SH-SY5Y (cell line): ENCODE measurements around the gene HAGH.

ENCODE experiments used
- GATA2 ChIP-seq: IDR thresholded peaks from 2 replicates; pipeline ENCODE4 v1.6.1; 2011; ENCODE audit warnings: mild to moderate bottlenecking, low read depth, low read length
- GATA3 ChIP-seq: IDR thresholded peaks from 2 replicates; pipeline ENCODE4 v1.6.1; 2011; ENCODE audit warnings: low read depth, mild to moderate bottlenecking, low read length, moderate library complexity

DNA sequence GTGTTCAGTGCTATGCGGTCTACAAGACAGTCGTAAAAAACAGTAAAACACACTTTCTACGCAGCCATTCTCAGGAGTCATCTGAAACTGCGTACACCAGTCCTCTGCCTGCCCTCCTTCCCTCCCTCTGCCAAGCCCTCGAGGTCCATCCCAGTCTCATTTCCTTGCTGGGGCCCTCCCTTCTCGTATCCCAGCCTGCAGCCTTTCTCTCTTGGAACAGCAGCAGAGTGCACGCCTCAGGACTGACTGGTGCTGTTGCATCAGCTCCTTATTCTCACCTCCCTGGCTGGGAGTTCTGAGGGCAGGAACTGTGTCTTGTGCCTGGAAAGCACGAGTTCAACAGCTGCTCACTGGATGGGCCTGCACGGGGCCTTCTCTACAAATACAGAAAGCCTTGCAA, 12.9 kb upstream of the HAGH start:
- no peak for TF ChIP-seq GATA2
- no peak for TF ChIP-seq GATA3
